Endothelial cell of umbilical vein (primary cell): ENCODE results near the gene PTH1R. TPM values are rescaled to one million over a fixed set of nuclear protein-coding genes. Genes with fewer than 3 reads are reported as not detected.

Experiments used
- Bru-seq: library from RNA; stranded (reverse); fragments of 400-500 nt; gene quantifications from one replicate; lab custom pipeline; 2021; lab: Mats Ljungman, UMichigan
- BruChase-seq, 2 experiments: library from RNA; stranded (reverse); fragments of 400-500 nt; gene quantifications; one replicate each; lab custom pipeline; 2021; lab: Mats Ljungman, UMichigan
- BruUV-seq: library from RNA; stranded (reverse); fragments of 400-500 nt; replicated peaks from 2 replicates; lab custom pipeline; 2021; lab: Mats Ljungman, UMichigan
- CTCF ChIA-PET: fragments of 300-600, 350-600 bp; sonication (Branson Sonifier 250); formaldehyde crosslinking; loops from one replicate; lab custom pipeline; 2021; ENCODE audit warnings: antibody characterized with exemption, inconsistent platforms; lab: Charles Lee
- POLR2A ChIA-PET: fragments of 300-600, 350-600 bp; sonication (Branson Sonifier 250); formaldehyde crosslinking; loops from one replicate; lab custom pipeline; 2021; ENCODE audit warnings: antibody characterized with exemption, inconsistent platforms; lab: Charles Lee
- DNase-seq: peaks from one replicate; pipeline ENCODE4 v3.0.0-alpha.2; 2011; ENCODE audit warnings: low read depth, low spot score
- FAIRE-seq: peaks from 2 replicates; lab custom pipeline; 2011; peaks lifted over from hg19 to GRCh38; lab: Jason Lieb, UNC
- H2AFZ ChIP-seq: 2 replicates; pipeline ENCODE4 v1.6.0; 2012; ENCODE audit warnings: low read depth, low read length, control low read depth, inconsistent platforms
- H3K27ac ChIP-seq: 2 replicates; pipeline ENCODE4 v1.5.1; 2011; ENCODE audit warnings: low read depth, mild to moderate bottlenecking, control low read depth, low read length, moderate library complexity; ENCODE audit not compliant: insufficient read depth
- H3K27me3 ChIP-seq, 2 experiments: 2 replicates each; pipeline versions ENCODE4 v1.6.0 to v1.6.1; 2011; ENCODE audit warnings: low read length in 2 of 2, mixed read lengths in 1 of 2; ENCODE audit not compliant: control insufficient read depth in 2 of 2, insufficient read depth in 2 of 2
- H3K36me3 ChIP-seq, 2 experiments: 2 replicates in 1 of 2; 3 replicates in 1 of 2; pipeline ENCODE4 v1.5.1; 2011; ENCODE audit warnings: low read length in 2 of 2, mild to moderate bottlenecking in 1 of 2, moderate library complexity in 1 of 2; ENCODE audit not compliant: control insufficient read depth in 2 of 2, insufficient read depth in 2 of 2; ENCODE audit errors: extremely low read depth in 1 of 2
- H3K4me1 ChIP-seq: 3 replicates; pipeline ENCODE4 v1.5.1; 2011; ENCODE audit warnings: mild to moderate bottlenecking, low read length; ENCODE audit not compliant: control insufficient read depth, insufficient read depth; ENCODE audit errors: extremely low read depth
- H3K4me2 ChIP-seq: 2 replicates; pipeline ENCODE4 v1.6.1; 2011; ENCODE audit warnings: low read length, control low read depth, mixed read lengths; ENCODE audit not compliant: insufficient read depth
- H3K4me3 ChIP-seq, 3 experiments: fragments of 200-600 bp in 1 of 3; sonication (generic), shearing (Covaris generic) in 1 of 3; replicated peaks in 1 of 3; 2 replicates each; pipeline ENCODE4 v1.5.1; 2011 to 2016; ENCODE audit warnings: control low read depth in 3 of 3, low read length in 3 of 3, mild to moderate bottlenecking in 2 of 3, inconsistent platforms in 1 of 3, low read depth in 1 of 3, moderate library complexity in 1 of 3; ENCODE audit not compliant: insufficient read depth in 1 of 3
- H3K79me2 ChIP-seq: 2 replicates; pipeline ENCODE4 v1.6.0; 2012; ENCODE audit warnings: low read length, inconsistent platforms; ENCODE audit not compliant: control insufficient read depth, insufficient read depth
- H3K9ac ChIP-seq: replicated peaks from 2 replicates; pipeline ENCODE3; 2011; ENCODE audit warnings: low read length, control low read depth; ENCODE audit not compliant: insufficient read depth; ENCODE audit errors: extremely low read depth
- H3K9me1 ChIP-seq: replicated peaks from 3 replicates; pipeline ENCODE4 v1.6.0; 2011; ENCODE audit warnings: mild to moderate bottlenecking, low read length; ENCODE audit not compliant: control insufficient read depth, insufficient read depth; ENCODE audit errors: extremely low read depth
- H3K9me3 ChIP-seq: replicated peaks from 2 replicates; pipeline ENCODE4 v1.5.1; 2012; ENCODE audit warnings: low read length, inconsistent platforms; ENCODE audit not compliant: control insufficient read depth, insufficient read depth
- H4K20me1 ChIP-seq: replicated peaks from 2 replicates; pipeline ENCODE3; 2011; ENCODE audit warnings: mild to moderate bottlenecking, low read length; ENCODE audit not compliant: control insufficient read depth, insufficient read depth; ENCODE audit errors: extremely low read depth
- EZH2 ChIP-seq: IDR thresholded peaks from 2 replicates; pipeline ENCODE4 v1.6.1; 2012; ENCODE audit warnings: borderline replicate concordance, low read depth, mild to moderate bottlenecking, moderate library complexity, low read length, inconsistent platforms; ENCODE audit not compliant: severe bottlenecking
- JUN ChIP-seq: IDR thresholded peaks from 2 replicates; pipeline ENCODE4 v1.6.1; 2011; ENCODE audit warnings: borderline replicate concordance, low read depth; ENCODE audit not compliant: insufficient read length, insufficient read depth
- MAX ChIP-seq: IDR thresholded peaks from 2 replicates; pipeline ENCODE4 v1.6.1; 2011; ENCODE audit not compliant: insufficient read depth, insufficient read length
- POLR2AphosphoS5 ChIP-seq: IDR thresholded peaks from 2 replicates; pipeline ENCODE4 v1.6.1; 2012; ENCODE audit warnings: low read depth, mild to moderate bottlenecking, control low read depth, low read length, moderate library complexity; ENCODE audit not compliant: insufficient read depth
- dilution Hi-C: fragments of 300-500 bp; cut with MboI; formaldehyde crosslinking; loops from one replicate; pipeline ENCODE4 v1.15.0; 2019; ENCODE audit warnings: low sequenced_read_pairs; ENCODE audit not compliant: extremely low pct_ligation_motif_present
- intact Hi-C: fragments of 100-400 bp; cut with micrococcal nuclease; formaldehyde crosslinking; loops from one replicate; pipeline ENCODE4 v1.10.0; 2022
- long read RNA-seq: library from polyadenylated mRNA; stranded (forward); transcript quantifications from one replicate; pipeline ENCODE4 v2.0.0, GENCODE V29; 2021
- polyA minus RNA-seq, 3 experiments: library from RNA; depleted of rRNA, polyadenylated mRNA; stranded (reverse); fragments of >200 nt; gene quantifications; 1 replicate in 1 of 3; 2 replicates in 2 of 3; pipeline ENCODE4 v1.2.3, GENCODE V29; 2011
- polyA plus RNA-seq, 4 experiments: library from polyadenylated mRNA; depleted of rRNA in 3 of 4; stranded (reverse) in 3 of 4; unstranded in 1 of 4; fragments of >200 nt; gene quantifications; 2 replicates each; pipeline versions ENCODE4 v1.2.1 to v1.2.3, GENCODE V29; 2011 to 2012; ENCODE audit warnings: missing spikeins in 1 of 4
- total RNA-seq: library from RNA; stranded (reverse); gene quantifications from 2 replicates; pipeline ENCODE4 v1.2.3, GENCODE V29; 2021

The PTH1R gene
- total RNA-seq, result 0.46 and 0.65 TPM in 2 replicates
- polyA plus RNA-seq, result 0.08 TPM in 1 of 2 replicates, not detected in the other
- 0.14 and 0.25 TPM in 2 replicates for polyA plus RNA-seq (2011; cell fraction: cytosol; rRNA removed)
- 0.15 and 0.30 TPM in 2 replicates for polyA plus RNA-seq (2011; cell fraction: nucleus; rRNA removed)
- polyA plus RNA-seq (2012), result 0.17 TPM in 1 of 2 replicates, not detected in the other
- polyA minus RNA-seq, result not detected in 2 replicates
- not detected for polyA minus RNA-seq (2011; cell fraction: cytosol; rRNA and poly(A)+ RNA removed)
- not detected in 2 replicates for polyA minus RNA-seq (2011; cell fraction: nucleus; rRNA and poly(A)+ RNA removed)
- Bru-seq, nascent RNA, result not detected
- BruChase-seq, experiment 1, labeled RNA remaining after a 6-hour chase, result not detected
- percentile 4 among the genes with signal in this experiment for BruChase-seq, experiment 2, labeled RNA remaining after a 2-hour chase
- long read RNA-seq, result 0 reads

GRCh38 chr3:46877406-46878125 lies at the start of gene PTH1R:
PTH1R (plus strand) TSS chr3:46877721; CDS start chr3:46883560, 5,839 bp downstream.
- H3K9me3 ChIP-seq, result no peaks in the 10 kb centered on the region
- no peaks in the 10 kb centered on the region for H3K4me1 ChIP-seq
- no peak for DNase-seq
- no peak for FAIRE-seq
- no peak within 1 kb of the TSS for H3K9ac ChIP-seq
- H3K79me2 ChIP-seq, result no peaks in the 10 kb centered on the region
- no peak within 1 kb of the TSS for H3K4me2 ChIP-seq
- dilution Hi-C loops (no loop called here), intact Hi-C loops (no loop called here)
- CTCF ChIA-PET, result interaction anchor here (0.8 to 1.4 kb wide), 3 partner anchors 11 to 16 kb away, joined by 3 to 4 read pairs (median 3); no protein-coding TSS in a partner anchor
- BruUV-seq, result no TSS peak
- no peak within 1 kb of the TSS for H3K27ac ChIP-seq
- POLR2A ChIA-PET, result no interaction called here
- no peak within 1 kb of the TSS for H2AFZ ChIP-seq
- H3K36me3 ChIP-seq, result no peaks in the 10 kb centered on the region
- no peak for TF ChIP-seq JUN
- TF ChIP-seq EZH2, result no peak
- no peak for TF ChIP-seq MAX
- TF ChIP-seq POLR2AphosphoS5, result no peak
- H4K20me1 ChIP-seq, result no peaks in the 10 kb centered on the region
- peaks cover 10 to 26% of the 10 kb centered on the region in 2 experiments for H3K27me3 ChIP-seq
- H3K4me3 ChIP-seq, result no peak within 1 kb of the TSS
- H3K9me1 ChIP-seq, result no peaks in the 10 kb centered on the region
